ENCODE results near the gene ITGAV.

Gene ITGAV

DNA sequence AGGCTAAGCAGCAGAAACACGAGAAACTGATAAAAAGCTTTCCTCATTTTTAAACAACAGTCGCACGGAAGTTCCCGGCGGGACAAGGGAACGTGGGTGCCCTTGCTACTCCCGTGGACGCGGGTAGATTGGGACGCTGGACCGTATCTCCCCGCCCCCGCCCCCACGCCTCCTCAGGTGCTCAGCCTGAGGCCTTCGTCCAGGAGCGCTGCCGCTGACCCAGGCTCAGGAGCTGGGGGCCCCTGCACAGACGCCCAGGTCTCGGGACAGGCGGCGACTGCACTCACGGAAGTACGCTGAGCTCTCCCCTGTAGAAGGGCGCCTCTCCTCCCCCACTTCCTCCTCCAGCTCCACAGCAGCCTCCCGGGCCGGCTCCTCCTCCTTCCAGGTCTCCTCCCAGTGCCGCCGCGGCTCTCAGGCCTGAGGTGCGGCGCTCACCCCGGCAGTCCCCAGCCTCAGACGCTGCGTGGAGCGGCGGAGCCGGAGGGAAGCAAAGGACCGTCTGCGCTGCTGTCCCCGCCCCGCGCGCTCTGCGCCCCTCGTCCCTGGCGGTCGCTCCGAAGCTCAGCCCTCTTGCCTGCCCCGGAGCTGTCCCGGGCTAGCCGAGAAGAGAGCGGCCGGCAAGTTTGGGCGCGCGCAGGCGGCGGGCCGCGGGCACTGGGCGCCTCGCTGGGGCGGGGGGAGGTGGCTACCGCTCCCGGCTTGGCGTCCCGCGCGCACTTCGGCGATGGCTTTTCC lies at the start of gene ITGAV:
TSS of gene ITGAV (plus strand) at position 445 of the 738 bp plus-strand sequence. CDS start at position 728, 283 bp downstream.
- TF ChIP-seq EZH2phosphoT487 (IDR thresholded peaks at IDR 0.05; ENCODE audit: borderline replicate concordance), result no peak
- TF ChIP-seq, protein P1, sequence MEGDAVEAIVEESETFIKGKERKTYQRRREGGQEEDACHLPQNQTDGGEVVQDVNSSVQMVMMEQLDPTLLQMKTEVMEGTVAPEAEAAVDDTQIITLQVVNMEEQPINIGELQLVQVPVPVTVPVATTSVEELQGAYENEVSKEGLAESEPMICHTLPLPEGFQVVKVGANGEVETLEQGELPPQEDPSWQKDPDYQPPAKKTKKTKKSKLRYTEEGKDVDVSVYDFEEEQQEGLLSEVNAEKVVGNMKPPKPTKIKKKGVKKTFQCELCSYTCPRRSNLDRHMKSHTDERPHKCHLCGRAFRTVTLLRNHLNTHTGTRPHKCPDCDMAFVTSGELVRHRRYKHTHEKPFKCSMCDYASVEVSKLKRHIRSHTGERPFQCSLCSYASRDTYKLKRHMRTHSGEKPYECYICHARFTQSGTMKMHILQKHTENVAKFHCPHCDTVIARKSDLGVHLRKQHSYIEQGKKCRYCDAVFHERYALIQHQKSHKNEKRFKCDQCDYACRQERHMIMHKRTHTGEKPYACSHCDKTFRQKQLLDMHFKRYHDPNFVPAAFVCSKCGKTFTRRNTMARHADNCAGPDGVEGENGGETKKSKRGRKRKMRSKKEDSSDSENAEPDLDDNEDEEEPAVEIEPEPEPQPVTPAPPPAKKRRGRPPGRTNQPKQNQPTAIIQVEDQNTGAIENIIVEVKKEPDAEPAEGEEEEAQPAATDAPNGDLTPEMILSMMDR (conservative IDR thresholded peaks at IDR 0.05; ENCODE audit: low read length), result no peak
- H2AFZ ChIP-seq (ENCODE audit: low read length), result peak within 1 kb of the TSS; percentile 90
- peaks cover 30% of the 10 kb centered on the region for H3K79me2 ChIP-seq (ENCODE audit: insufficient read depth, low read length)

DNA sequence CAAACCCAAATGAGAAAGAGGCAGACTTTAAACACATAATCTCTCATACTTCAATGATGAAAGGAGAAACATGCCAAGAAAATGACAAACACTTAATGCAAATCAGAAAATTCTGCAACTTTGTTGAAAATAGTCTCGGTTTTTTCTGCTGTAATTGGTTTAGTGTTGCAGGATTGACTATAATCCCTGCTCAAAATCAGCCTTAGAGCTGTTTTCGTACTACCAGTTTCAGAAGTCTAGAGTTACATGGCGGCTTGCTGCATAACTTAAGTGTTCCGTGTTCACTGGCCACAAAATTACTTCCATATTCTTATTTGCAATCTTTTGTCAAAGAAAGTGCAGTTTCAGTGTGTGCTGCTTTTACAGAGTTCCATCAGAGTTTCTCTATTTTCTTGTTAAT lies 48.9 kb upstream of the ITGAV start:
- Histone ChIP-seq H3K9me2 (replicated peaks; ENCODE audit: low read depth, low read length) (no peaks in the 10 kb centered on the region), H2AFZ (ENCODE audit: low read length) (no peak overlapping the region), H3K9me3 (ENCODE audit: insufficient read depth, low read depth, low read length) (no peaks in the 10 kb centered on the region), H3K36me3 (ENCODE audit: insufficient read depth, low read length) (no peaks in the 10 kb centered on the region), H3K4me2 (ENCODE audit: low read depth, low read length, poor library complexity, severe bottlenecking) (no peak overlapping the region), H4K20me1 (ENCODE audit: insufficient read depth, low read length, poor library complexity, severe bottlenecking) (no peaks in the 10 kb centered on the region), H3K27me3 (ENCODE audit: insufficient read depth, low read length, poor library complexity, severe bottlenecking) (no peaks in the 10 kb centered on the region), H3K4me3 (ENCODE audit: low read length, poor library complexity, severe bottlenecking) (no peak overlapping the region), H3F3A (ENCODE audit: low read depth) (no peaks in the 10 kb centered on the region), H3K9ac (ENCODE audit: low read depth, low read length, poor library complexity, severe bottlenecking) (no peak overlapping the region), H3K4me1 (ENCODE audit: insufficient read depth, low read length, poor library complexity, severe bottlenecking) (no peaks in the 10 kb centered on the region), H3K79me2 (ENCODE audit: insufficient read depth, low read length) (no peaks in the 10 kb centered on the region)
- TF ChIP-seq, protein P1 (conservative IDR thresholded peaks at IDR 0.05; ENCODE audit: low read length), result no peak
- TF ChIP-seq EZH2phosphoT487 (IDR thresholded peaks at IDR 0.05; ENCODE audit: borderline replicate concordance), result no peak

More for the DNA sequence above, at the start of gene ITGAV:
- no peaks in the 10 kb centered on the region for H3K36me3 ChIP-seq (ENCODE audit: insufficient read depth, low read length)
- H3K27me3 ChIP-seq (ENCODE audit: insufficient read depth, low read length, poor library complexity, severe bottlenecking), result no peaks in the 10 kb centered on the region
- no peaks in the 10 kb centered on the region for H3F3A ChIP-seq (ENCODE audit: low read depth)
- peak within 1 kb of the TSS; percentile 79 for H3K4me3 ChIP-seq (ENCODE audit: low read length, poor library complexity, severe bottlenecking)
- no peaks in the 10 kb centered on the region for H3K9me3 ChIP-seq (ENCODE audit: insufficient read depth, low read depth, low read length)
- H3K4me1 ChIP-seq (ENCODE audit: insufficient read depth, low read length, poor library complexity, severe bottlenecking), result peaks cover 3% of the 10 kb centered on the region
- no peaks in the 10 kb centered on the region for H3K9me2 ChIP-seq (replicated peaks; ENCODE audit: low read depth, low read length)
- H4K20me1 ChIP-seq (ENCODE audit: insufficient read depth, low read length, poor library complexity, severe bottlenecking), result no peaks in the 10 kb centered on the region
- peak within 1 kb of the TSS; percentile 73 for H3K4me2 ChIP-seq (ENCODE audit: low read depth, low read length, poor library complexity, severe bottlenecking)
- peak within 1 kb of the TSS; percentile 80 for H3K9ac ChIP-seq (ENCODE audit: low read depth, low read length, poor library complexity, severe bottlenecking)

DNA sequence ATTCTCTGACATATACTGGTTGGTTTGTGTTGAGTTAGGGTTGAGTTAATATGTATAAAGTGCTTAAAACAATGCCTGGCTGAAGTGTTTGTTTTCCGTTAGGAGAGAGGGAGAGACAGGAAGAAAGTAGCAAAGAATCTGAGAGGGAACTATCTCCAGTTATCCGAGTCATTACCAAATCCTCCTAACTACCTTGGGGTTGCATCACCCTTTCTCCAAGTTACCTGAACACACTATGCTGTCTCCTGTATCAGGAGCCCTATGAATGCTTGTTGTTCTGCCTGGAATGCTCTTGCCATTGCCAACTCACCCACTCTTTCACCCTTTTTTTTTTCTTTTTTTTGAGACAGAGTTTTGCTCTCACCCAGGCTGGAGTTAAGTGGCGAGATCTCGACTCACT lies 47.9 kb upstream of the ITGAV start:
- no peaks in the 10 kb centered on the region for H3K27me3 ChIP-seq (ENCODE audit: insufficient read depth, low read length, poor library complexity, severe bottlenecking)
- no peaks in the 10 kb centered on the region for H3K9me3 ChIP-seq (ENCODE audit: insufficient read depth, low read depth, low read length)
- no peak for TF ChIP-seq EZH2phosphoT487 (IDR thresholded peaks at IDR 0.05; ENCODE audit: borderline replicate concordance)
- TF ChIP-seq, protein P1 (conservative IDR thresholded peaks at IDR 0.05; ENCODE audit: low read length), result no peak
- H2AFZ ChIP-seq (ENCODE audit: low read length), result no peak overlapping the region
- H3K4me1 ChIP-seq (ENCODE audit: insufficient read depth, low read length, poor library complexity, severe bottlenecking), result no peaks in the 10 kb centered on the region
- no peaks in the 10 kb centered on the region for H3K9me2 ChIP-seq (replicated peaks; ENCODE audit: low read depth, low read length)
- H3K9ac ChIP-seq (ENCODE audit: low read depth, low read length, poor library complexity, severe bottlenecking), result no peak overlapping the region
- no peak overlapping the region for H3K4me2 ChIP-seq (ENCODE audit: low read depth, low read length, poor library complexity, severe bottlenecking)
- H3K4me3 ChIP-seq (ENCODE audit: low read length, poor library complexity, severe bottlenecking), result no peak overlapping the region
- no peaks in the 10 kb centered on the region for H3K36me3 ChIP-seq (ENCODE audit: insufficient read depth, low read length)
- no peaks in the 10 kb centered on the region for H3K79me2 ChIP-seq (ENCODE audit: insufficient read depth, low read length)
- H4K20me1 ChIP-seq (ENCODE audit: insufficient read depth, low read length, poor library complexity, severe bottlenecking), result no peaks in the 10 kb centered on the region
- no peaks in the 10 kb centered on the region for H3F3A ChIP-seq (ENCODE audit: low read depth)
